Stimulated activated CD8-positive, alpha-beta memory T cell treated with anti-CD3 and anti-CD28 coated beads, Interleukin-15, amount 100 ng/mL, for 1 hour (primary cell): ENCODE results near the gene BAHCC1.
A peak's percentile ranks its signal among the peaks of the same experiment; 100 is the strongest.

ENCODE experiments used
- DNase-seq: peaks from one replicate; pipeline ENCODE4 v3.0.0-alpha.2; 2020; ENCODE audit warnings: low read depth

The BAHCC1 gene

GRCh38 chr17:81493198-81494038, 98.2 kb downstream of the BAHCC1 start:
- DNase-seq, result no peak

- no peak for DNase-seq
Observed at GRCh38 chr17:81494626-81495377, 99.5 kb downstream of the BAHCC1 start.

- DNase-seq, result no peak
Observed at GRCh38 chr17:81498953-81499600, 103.8 kb downstream of the BAHCC1 start.

- no peak for DNase-seq
Observed at GRCh38 chr17:81499601-81499970, 104.3 kb downstream of the BAHCC1 start.

- no peak for DNase-seq
Observed at GRCh38 chr17:81500047-81500446, 104.8 kb downstream of the BAHCC1 start.

GRCh38 chr17:81502471-81503017, 107.3 kb downstream of the BAHCC1 start:
- DNase-seq, result no peak

- DNase-seq, result no peak
Observed at GRCh38 chr17:81503619-81504018, 108.4 kb downstream of the BAHCC1 start.

- peak; percentile 15 for DNase-seq
Observed at GRCh38 chr17:81508639-81509206, 113.5 kb downstream of the BAHCC1 start.

GRCh38 chr17:81509207-81509971, 114.1 kb downstream of the BAHCC1 start:
- no peak for DNase-seq

GRCh38 chr17:81509972-81510784, 114.9 kb downstream of the BAHCC1 start:
- no peak for DNase-seq

- no peak for DNase-seq
Observed at GRCh38 chr17:81510785-81511553, 115.7 kb downstream of the BAHCC1 start.

GRCh38 chr17:81511554-81511803, 116.2 kb downstream of the BAHCC1 start:
- DNase-seq, result no peak

- peak; percentile 20 for DNase-seq
Observed at GRCh38 chr17:81511804-81512561, 116.7 kb downstream of the BAHCC1 start.

- peak; percentile 80 for DNase-seq
Observed at GRCh38 chr17:81512562-81513371, 117.5 kb downstream of the BAHCC1 start, which contains the start of gene ACTG1. Gene ACTG1 (minus strand): TSS chr17:81512799. CDS start chr17:81512354, 445 bp downstream.

- DNase-seq, result peak; percentile 35
Observed at GRCh38 chr17:81513372-81513752, 118.1 kb downstream of the BAHCC1 start.

GRCh38 chr17:81513753-81514488, 118.7 kb downstream of the BAHCC1 start:
- no peak for DNase-seq

- DNase-seq, result no peak
Observed at GRCh38 chr17:81514489-81514738, 119.2 kb downstream of the BAHCC1 start.
